GM19468 (cell line): ENCODE measurements around the gene TYMS.

Source experiments
- ATAC-seq: cut with Tn5 transposase; IDR thresholded peaks from one replicate; pipeline ENCODE4 v1.9.1; 2021; ENCODE audit warnings: mild to moderate bottlenecking, moderate library complexity, moderate number of reproducible peaks; ENCODE audit not compliant: unreplicated experiment; ENCODE audit errors: extremely low read depth

TYMS gene

DNA sequence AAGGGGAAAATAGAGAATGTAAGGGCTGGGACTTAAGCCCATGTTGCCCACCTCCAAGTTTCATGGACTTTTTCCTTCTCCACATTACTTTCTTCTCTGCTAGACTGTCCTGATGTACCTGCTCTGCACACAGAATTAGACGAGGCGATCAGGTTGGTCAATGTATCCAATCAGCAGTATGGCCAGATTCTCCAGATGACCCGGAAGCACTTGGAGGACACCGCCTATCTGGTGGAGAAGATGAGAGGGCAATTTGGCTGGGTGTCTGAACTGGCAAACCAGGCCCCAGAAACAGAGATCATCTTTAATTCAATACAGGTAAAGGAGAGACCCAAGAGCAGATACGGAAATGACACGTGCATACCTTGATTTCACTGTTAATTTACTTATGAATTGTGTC is 16.2 kb upstream of the TYMS start:
- no peak for ATAC-seq

DNA sequence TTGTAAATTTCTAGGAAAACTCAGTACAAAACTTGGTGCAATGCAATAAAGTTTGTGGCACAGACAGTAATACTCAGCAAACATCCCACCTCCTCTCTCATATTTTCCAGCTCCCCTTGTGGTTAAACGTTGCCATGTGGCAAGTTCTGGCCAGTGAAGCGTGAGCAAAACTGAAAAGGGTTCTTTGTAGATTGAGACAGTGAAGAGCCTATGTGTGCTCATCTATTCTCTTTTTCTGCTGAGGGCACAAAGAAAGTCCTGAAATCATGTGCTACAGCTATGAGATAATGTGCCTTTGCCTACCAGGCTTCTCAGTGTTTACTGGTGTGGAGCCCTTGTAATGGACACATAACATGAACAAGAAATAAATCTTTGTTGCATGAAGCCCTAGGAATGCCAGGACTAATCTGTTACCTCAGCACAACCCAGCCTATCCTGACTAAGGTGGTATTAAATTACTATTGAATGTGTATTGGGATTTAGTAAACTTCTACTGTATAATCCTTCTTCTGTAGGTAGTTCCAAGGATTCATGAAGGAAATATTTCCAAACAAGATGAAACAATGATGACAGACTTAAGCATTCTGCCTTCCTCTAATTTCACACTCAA is 13.0 kb upstream of the TYMS start:
- ATAC-seq: no peak

DNA sequence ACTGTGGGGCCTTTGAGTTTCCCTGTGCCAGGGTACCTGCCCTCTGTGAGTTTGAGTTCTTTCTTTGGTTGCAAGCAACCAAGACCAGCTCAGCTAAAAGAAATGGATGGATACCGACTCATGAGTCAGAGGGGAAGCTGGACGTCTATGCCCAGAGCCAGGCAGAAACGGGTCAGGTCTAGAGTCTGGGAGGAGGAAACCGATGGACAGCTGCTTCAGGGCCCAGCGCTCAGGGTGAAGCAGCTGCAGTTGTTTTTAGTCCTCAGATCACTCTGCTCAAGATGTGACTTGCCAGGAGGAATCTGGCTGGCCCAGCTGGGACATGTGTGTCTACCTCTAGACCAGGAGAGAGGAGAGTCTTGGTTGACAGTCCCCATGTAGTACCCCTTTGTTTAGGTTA is 10.1 kb upstream of the TYMS start:
- no peak for ATAC-seq

DNA sequence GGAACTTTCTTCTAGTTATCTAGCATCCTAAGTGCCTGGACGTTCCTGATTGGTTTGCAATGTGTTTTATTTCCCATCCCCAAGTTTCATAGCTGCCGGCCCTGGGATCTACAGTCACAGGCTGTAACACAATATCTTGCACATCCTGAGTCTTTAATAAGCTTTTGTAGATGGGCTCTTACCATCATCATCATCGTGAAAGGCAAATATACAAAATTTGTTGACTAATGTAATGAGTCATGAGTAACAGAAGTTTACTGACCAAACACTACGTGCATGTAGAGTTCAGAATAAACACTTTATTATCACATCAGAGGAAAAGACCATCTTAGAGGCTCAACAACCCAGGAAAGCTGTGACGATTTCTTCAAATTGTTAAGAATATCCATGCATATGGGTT is 8.1 kb upstream of the TYMS start:
- ATAC-seq: no peak

DNA sequence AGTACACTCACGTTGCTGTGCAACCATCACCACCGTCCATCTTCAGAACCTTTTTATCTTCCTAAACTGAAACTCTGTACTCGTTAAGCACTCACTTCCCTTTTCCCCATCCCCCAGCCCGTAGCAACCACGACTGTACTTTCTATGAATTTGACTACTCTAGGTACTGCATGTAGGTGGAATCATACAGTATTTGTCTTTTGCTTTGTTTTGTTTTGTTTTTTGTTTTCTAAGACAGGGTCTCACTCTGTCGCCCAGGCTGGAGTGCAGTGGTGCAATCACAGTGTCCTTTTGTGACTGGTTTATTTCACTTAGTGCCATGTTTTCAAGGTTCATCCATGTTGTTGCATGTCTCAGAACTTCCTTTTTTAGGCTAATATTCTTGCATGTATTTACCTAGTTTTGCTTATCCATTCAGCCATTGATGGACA is 7.0 kb upstream of the TYMS start:
- ATAC-seq: peak; percentile 92

DNA sequence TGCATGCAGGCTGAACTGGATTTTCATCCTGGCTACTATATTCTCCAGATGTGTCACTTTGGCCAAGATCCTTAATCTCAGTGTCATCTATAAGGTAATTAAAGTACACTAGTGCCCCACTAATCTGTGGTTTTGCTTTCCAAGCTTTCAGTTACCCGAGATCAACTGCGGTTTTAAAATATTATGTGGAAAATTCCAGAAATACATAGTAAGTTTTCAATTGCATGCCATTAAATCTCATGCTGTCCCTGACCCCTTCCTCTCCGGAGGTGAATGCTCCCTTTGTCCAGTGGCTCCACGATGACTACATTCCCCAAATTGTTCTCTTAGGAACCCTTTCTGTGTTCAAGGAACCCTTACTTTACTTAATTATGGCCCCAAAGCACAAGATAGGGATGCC is 5.3 kb upstream of the TYMS start:
- no peak for ATAC-seq

DNA sequence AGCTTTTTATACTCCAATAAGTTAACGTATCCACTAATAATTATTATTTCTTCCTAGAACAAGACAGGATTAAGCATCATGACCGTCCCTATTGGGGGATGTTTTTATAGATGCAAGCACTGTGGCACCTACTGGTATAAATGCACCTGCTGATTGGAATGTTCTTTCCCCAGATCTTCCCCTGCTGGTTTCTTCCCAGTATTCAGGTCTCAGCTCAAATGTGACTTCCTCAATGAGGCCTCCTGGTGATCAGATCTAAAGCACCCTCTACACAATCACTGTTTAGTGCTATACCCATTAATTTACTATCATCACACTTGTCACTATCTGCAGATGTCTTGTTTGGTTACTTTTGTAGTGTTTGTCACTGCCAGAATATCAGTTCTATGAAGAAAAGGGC is 3.9 kb upstream of the TYMS start:
- ATAC-seq: no peak

DNA sequence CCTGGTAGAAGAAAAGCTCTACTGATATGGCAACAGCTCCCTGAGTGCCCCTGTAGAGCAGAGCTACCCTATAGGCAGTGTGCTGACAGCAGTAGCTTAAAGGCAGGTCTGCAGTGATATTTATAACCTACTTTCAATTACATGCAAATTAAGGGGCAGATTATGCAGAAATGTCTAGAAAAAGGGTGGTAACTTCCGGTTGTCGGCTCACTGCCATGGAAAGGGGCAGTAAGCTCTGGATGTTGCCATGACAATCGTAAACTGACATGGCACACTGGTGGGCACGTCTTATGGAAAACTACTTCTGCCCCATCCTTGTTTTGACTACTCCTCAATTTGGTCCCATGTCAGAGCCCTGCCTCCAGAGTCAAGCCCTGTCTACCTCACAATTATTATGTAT is 2.9 kb upstream of the TYMS start:
- no peak for ATAC-seq

DNA sequence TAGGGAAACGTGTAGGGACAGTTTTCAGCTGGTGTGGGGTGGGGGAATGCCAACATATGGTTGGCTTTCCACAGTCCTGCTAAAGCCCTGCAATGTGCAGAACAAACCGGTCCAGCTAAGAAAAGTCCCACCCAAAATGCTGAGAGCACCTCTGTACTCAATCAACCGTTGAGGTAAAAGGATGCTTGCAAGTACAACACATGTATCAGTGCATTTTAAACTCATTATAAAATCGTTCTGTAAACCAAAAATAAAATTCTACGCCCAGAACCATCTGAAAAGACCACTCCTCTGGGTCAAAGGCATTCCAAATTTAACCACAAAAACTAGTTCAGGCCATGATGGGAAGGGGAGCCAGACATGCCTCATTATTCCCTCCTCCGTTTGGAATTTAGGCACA is 2.0 kb upstream of the TYMS start:
- ATAC-seq: no peak

DNA sequence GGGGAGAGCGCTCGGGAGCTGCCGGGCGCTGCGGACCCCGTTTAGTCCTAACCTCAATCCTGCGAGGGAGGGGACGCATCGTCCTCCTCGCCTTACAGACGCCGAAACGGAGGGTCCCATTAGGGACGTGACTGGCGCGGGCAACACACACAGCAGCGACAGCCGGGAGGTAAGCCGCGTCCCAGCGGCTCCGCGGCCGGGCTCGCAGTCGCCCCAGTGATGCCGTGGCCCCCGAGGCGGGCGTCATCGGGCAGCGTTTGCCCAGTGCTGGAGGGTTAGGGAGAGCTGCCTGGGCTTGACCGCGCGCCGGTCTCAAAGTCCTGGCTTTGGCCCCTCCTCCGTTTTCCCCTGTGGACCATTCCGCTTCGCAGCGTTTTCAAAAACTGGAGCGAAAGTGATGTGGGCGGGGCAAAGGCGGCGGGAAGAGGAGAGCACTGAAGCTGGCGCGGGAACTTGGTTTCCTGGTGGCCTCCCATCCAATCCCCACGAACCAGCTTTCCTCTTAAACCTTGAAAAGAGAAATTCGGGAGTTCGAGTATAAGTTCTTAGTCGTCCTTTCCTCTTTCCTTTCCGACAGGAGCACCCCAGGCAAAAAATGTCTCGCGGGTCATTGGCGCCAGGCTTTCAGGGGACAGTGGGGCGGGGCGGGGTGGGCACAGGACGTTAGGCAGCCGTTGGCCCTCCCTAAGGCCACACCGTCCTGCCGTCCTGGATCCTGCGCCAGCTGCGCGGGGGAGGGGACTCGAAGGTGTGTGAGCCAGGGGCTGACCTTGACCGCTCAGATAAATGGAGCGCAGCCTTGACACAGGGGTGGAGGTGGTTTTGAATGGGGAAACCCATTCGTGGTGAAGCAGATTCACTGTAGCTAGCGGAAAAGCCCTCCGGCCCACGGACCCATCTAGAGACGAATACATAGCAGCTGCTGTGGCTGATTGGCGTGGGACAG is 821 bp downstream of the TYMS start:
- ATAC-seq: peak; percentile 44

DNA sequence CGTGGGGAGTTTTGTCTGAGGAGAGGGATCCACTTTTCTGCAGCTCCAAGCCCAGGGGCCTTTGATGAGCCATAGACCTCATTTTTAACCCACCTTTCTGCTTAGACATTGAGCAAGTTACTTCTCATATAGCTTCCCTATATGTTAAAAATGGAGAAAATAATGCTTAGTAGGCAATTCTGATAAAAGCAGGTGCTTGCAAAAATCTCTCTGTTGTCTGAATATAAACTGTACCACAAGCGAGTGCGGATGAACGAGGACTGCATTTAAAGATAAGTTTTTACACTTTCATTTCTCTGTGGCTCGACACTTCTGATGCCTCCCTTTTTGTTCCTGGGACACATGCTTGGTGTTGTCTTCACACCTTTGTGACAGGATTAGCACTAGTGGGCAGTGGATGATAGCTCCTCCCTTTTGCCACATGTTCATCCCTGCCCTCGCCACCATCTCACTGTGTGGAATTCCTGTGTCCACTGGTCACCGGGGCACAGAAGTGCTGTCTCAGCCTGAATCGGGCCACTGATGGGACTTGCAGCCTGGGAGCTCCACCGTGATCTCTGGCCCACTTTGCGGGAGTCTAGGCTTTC is 1.6 kb downstream of the TYMS start:
- no peak for ATAC-seq

DNA sequence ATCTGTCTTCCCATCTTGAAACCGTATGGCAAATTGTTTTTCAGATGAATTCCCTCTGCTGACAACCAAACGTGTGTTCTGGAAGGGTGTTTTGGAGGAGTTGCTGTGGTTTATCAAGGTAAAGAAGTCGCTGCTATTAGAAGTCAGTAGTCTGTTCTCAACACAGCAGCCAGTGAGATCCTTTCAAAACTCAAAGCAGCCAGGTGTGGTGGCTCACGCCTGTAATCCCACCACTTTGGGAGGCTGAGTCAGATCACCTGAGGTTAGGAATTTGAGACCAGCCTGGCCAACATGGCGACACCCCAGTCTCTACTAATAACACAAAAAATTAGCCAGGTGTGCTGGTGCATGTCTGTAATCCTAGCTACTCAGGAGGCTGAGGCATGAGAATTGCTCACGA is 2.1 kb downstream of the TYMS start:
- ATAC-seq: no peak

DNA sequence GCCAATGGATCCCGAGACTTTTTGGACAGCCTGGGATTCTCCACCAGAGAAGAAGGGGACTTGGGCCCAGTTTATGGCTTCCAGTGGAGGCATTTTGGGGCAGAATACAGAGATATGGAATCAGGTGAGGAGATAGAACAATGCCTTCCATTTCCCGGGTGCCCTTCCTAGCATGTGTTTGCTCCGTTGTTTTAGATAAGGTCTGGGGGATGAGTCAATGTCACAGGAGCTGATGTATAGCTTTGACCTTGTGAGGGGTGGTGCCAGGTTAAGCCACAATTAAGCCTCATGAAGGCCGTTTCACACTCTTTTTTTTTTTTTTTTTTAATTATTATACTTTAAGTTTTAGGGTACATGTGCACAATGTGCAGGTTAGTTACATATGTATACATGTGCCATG is 4.7 kb downstream of the TYMS start:
- ATAC-seq: no peak

DNA sequence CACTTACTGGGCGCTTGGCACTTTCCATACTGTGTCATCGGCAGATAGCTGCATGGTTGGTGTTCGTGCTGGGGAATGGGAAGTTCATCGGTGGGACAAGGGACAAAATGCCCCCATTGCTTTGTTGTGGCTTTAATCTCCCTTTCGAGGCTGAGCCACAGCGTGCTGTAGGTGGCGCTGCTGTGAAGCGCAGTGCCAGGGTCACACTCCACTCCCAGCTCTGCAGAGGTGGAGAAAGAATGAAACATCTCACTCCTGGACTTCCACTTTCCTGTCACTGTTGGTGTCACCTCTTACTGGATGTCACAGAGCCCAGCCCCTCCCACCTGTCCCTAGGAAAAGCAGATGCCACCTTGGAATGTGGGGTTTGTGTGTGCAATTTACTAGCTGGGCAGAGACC is 8.7 kb downstream of the TYMS start:
- no peak for ATAC-seq

DNA sequence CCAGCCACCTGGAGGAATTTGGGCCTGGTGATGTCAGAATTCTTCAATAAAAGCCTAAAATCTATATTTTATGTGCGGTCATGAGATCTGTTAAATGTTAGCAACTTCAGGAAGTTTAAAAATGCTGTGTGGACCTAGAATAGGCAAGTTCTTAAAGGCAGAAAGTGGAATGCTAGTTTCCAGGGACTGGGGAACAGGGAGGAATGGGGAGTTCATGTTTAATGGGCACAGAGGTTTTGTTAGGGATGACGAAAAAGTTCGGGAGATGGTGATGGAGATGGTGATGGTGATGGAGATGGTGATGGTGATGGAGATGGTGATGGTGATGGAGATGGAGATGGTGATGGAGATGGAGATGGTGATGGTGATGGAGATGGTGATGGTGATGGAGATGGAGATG is 9.2 kb downstream of the TYMS start:
- ATAC-seq: no peak

DNA sequence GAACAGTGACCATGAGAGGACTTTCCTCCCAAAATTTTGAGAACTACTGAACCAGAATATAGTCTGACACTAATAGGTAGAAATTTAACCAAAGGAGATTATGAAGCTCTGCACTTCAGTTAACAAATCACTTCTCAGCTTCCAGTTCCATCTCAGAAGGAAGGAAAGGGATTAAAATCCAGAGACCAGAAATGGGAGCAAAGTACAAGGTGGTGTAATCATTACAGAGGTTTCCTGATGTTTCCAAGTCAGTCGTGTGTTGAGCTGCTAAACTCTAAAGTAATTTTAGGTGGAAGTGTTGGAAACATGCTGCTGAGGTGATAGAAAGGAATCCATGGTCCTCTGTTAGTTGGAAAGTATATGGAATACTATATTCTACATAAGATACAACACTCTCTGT is 10.8 kb downstream of the TYMS start:
- no peak for ATAC-seq

DNA sequence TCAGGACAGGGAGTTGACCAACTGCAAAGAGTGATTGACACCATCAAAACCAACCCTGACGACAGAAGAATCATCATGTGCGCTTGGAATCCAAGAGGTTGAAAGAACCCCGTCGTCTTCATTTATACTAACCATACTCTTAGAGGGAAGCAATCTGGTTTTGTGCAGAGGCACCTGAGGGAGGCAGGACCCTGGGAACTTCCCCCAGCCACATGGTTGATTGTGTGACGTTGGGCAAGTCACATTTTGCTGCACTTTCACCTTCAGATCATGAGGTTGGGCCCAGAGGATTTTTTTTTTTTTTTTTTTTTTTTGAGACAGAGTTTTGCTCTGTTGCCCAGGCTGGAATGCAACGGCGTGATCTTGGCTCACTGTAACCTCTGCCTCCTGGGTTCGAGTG is 11.6 kb downstream of the TYMS start:
- ATAC-seq: no peak

DNA sequence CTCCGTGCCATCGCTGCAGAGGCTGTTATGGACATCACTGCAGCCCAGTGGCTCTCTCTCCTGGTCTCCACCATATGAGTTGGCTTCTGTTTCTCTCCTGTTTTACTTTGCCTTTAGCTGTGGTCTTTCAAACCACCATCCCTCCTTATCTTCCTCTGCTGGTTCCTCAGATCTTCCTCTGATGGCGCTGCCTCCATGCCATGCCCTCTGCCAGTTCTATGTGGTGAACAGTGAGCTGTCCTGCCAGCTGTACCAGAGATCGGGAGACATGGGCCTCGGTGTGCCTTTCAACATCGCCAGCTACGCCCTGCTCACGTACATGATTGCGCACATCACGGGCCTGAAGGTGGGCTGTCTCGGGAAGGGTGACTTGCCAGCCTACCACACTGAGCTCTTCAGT is 13.1 kb downstream of the TYMS start:
- no peak for ATAC-seq

DNA sequence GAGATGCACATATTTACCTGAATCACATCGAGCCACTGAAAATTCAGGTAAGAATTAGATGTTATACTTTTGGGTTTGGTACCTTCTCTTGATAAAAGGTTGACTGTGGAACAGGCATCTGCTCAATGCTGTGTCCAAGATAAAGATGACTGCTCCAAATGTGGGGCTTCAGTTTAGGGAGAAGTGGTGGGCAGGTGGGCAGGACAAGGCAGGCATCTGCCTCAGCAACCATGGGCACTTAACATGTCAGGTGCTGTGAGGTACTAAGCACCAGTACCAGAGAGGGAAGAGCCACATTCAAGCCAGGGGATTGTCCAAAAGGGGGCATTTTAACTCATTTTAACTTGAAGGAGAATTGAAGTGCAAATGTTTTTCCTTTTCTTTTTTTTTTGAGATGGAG is 14.0 kb downstream of the TYMS start:
- ATAC-seq: no peak

DNA sequence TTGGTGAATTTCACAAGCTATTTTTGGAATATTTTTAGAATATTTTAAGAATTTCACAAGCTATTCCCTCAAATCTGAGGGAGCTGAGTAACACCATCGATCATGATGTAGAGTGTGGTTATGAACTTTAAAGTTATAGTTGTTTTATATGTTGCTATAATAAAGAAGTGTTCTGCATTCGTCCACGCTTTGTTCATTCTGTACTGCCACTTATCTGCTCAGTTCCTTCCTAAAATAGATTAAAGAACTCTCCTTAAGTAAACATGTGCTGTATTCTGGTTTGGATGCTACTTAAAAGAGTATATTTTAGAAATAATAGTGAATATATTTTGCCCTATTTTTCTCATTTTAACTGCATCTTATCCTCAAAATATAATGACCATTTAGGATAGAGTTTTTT is 15.9 kb downstream of the TYMS start:
- no peak for ATAC-seq

DNA sequence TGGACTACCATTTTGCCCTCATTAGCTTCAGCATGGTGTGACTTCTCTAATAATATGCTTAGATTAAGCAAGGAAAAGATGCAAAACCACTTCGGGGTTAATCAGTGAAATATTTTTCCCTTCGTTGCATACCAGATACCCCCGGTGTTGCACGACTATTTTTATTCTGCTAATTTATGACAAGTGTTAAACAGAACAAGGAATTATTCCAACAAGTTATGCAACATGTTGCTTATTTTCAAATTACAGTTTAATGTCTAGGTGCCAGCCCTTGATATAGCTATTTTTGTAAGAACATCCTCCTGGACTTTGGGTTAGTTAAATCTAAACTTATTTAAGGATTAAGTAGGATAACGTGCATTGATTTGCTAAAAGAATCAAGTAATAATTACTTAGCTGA is 16.3 kb downstream of the TYMS start:
- ATAC-seq: no peak

DNA sequence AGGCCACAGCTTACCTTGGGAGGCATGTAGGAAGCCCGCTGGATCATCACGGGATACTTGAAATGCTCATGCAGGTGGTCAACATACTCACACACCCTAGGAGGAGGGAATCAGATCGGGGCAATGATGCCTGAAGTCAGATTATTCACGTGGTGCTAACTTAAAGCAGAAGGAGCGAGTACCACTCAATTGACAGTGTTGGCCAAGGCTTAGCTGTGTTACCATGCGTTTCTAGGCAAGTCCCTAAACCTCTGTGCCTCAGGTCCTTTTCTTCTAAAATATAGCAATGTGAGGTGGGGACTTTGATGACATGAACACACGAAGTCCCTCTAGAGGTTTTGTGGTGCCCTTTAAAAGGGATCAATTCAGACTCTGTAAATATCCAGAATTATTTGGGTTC is 17.9 kb downstream of the TYMS start:
- no peak for ATAC-seq
